ENCODE data around the gene HINFP. TPM values are rescaled to one million over a fixed set of nuclear protein-coding genes. Genes with fewer than 3 reads are reported as not detected.

HINFP gene
- total RNA-seq, 1 donor from 2014 or later, result 18.3 TPM

DNA sequence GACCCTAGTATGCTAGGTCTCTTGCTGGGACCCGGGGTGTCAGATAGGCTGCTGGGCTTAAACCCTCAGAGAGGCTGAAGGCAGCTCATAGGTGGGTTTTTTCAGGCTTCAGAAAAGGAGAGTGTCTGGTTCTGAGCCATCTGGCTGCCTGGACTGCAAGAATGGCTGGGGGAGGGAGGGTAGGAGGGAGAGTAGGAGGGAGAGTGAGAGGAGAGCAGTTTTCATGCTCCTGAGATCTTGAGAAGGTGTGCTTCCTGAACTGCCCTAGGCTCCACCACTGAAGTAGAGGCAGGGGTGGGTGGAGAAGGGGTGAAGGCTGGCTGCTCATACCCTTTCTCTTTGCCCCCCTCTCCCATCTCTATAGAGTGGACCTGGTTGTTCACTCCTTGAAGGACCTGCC, 32.1 kb upstream of the HINFP start:
- Histone ChIP-seq H3K4me3 (ENCODE audit: low read length in 3 of 3) (no peak overlapping the region), H3K9me3 (ENCODE audit: control insufficient read depth in 3 of 3, low read length in 3 of 3) (no peaks in the 10 kb centered on the region), H3K9ac (ENCODE audit: low read depth in 1 of 3, low read length in 3 of 3) (no peak overlapping the region), H3K27me3 (ENCODE audit: control insufficient read depth in 3 of 3, insufficient read depth in 3 of 3, low read length in 3 of 3) (no peaks in the 10 kb centered on the region), H3K4me1 (ENCODE audit: control insufficient read depth in 3 of 3, insufficient read depth in 3 of 3, low read length in 3 of 3) (peaks cover 31 to 46% (median 33%) of the 10 kb centered on the region in 3 donors), H3K36me3 (ENCODE audit: control insufficient read depth in 3 of 3, insufficient read depth in 3 of 3, low read length in 3 of 3) (peaks cover 21 to 28% (median 27%) of the 10 kb centered on the region in 3 donors), H3K27ac (ENCODE audit: low read depth, low read length) (no peak overlapping the region)

DNA sequence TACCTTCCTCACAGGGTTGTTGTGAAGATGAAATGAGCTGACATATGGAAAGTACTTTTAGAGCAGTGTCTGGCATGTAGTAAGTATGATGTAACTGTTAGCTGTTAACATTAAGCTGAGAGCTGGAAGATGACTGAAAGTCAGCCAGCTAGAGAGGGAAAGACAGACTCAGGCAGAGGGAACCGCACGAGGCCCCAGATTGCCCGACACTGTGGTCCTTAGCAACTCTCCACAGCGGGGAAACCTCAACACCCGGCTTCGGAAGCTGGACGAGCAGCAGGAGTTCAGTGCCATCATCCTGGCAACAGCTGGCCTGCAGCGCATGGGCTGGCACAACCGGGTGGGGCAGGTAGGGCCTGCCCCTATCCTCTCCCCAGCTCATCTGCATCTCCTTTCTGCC, 30.2 kb upstream of the HINFP start:
- no peak overlapping the region for H3K27ac ChIP-seq (ENCODE audit: low read depth, low read length)
- H3K36me3 ChIP-seq (ENCODE audit: control insufficient read depth in 3 of 3, insufficient read depth in 3 of 3, low read length in 3 of 3), result peaks cover 21 to 28% (median 27%) of the 10 kb centered on the region in 3 donors
- H3K27me3 ChIP-seq (ENCODE audit: control insufficient read depth in 3 of 3, insufficient read depth in 3 of 3, low read length in 3 of 3), result no peaks in the 10 kb centered on the region
- peaks cover 23 to 39% (median 26%) of the 10 kb centered on the region in 3 donors for H3K4me1 ChIP-seq (ENCODE audit: control insufficient read depth in 3 of 3, insufficient read depth in 3 of 3, low read length in 3 of 3)
- H3K4me3 ChIP-seq (ENCODE audit: low read length in 3 of 3), result no peak overlapping the region
- no peak overlapping the region for H3K9ac ChIP-seq (ENCODE audit: low read depth in 1 of 3, low read length in 3 of 3)
- H3K9me3 ChIP-seq (ENCODE audit: control insufficient read depth in 3 of 3, low read length in 3 of 3), result no peaks in the 10 kb centered on the region

DNA sequence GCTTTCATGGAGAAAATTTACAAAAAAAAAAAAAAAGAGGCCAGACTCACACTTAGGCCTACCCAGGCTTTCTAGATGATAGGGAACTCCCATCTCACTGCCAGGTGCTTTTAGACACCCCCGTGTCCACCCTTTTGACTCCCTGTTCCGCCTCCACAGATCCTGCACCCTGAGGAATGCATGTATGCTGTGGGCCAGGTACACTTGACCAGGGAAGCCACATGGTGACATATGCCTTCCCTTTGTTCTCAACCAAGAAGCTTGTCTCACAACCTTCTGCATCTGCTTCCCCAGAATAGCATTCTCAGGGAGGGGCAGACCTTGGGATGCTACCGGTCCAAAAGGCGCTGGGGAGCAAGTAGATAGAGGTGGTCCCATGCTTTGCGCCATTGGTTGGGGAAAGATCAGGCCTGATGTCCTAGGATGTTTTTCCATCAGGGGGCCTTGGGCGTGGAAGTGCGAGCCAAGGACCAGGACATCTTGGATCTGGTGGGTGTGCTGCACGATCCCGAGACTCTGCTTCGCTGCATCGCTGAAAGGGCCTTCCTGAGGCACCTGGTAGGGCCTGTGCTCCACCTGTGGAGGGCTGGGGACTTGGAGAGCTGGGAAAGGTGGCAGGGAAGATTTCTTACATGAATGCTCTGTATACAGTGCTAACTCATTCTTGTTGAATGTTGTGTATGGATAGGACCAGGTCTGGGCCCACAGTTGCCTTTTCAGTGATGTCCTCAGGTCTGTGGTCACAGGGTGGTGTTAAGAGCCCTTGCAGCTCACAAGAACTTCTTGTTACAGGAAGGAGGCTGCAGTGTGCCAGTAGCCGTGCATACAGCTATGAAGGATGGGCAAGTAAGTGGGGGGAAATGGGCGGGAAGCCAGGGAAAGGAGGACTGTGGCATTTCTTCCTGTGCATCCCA, 29.2 kb upstream of the HINFP start:
- Histone ChIP-seq H3K9me3 (ENCODE audit: control insufficient read depth in 3 of 3, low read length in 3 of 3) (no peaks in the 10 kb centered on the region), H3K27ac (ENCODE audit: low read depth, low read length) (no peak overlapping the region), H3K27me3 (ENCODE audit: control insufficient read depth in 3 of 3, insufficient read depth in 3 of 3, low read length in 3 of 3) (no peaks in the 10 kb centered on the region), H3K4me1 (ENCODE audit: control insufficient read depth in 3 of 3, insufficient read depth in 3 of 3, low read length in 3 of 3) (peaks cover 23 to 37% (median 25%) of the 10 kb centered on the region in 3 donors), H3K36me3 (ENCODE audit: control insufficient read depth in 3 of 3, insufficient read depth in 3 of 3, low read length in 3 of 3) (peaks cover 26 to 37% (median 36%) of the 10 kb centered on the region in 3 donors), H3K4me3 (ENCODE audit: low read length in 3 of 3) (no peak overlapping the region), H3K9ac (ENCODE audit: low read depth in 1 of 3, low read length in 3 of 3) (peak overlapping the region in 2 of 3 donors; percentile 47)

DNA sequence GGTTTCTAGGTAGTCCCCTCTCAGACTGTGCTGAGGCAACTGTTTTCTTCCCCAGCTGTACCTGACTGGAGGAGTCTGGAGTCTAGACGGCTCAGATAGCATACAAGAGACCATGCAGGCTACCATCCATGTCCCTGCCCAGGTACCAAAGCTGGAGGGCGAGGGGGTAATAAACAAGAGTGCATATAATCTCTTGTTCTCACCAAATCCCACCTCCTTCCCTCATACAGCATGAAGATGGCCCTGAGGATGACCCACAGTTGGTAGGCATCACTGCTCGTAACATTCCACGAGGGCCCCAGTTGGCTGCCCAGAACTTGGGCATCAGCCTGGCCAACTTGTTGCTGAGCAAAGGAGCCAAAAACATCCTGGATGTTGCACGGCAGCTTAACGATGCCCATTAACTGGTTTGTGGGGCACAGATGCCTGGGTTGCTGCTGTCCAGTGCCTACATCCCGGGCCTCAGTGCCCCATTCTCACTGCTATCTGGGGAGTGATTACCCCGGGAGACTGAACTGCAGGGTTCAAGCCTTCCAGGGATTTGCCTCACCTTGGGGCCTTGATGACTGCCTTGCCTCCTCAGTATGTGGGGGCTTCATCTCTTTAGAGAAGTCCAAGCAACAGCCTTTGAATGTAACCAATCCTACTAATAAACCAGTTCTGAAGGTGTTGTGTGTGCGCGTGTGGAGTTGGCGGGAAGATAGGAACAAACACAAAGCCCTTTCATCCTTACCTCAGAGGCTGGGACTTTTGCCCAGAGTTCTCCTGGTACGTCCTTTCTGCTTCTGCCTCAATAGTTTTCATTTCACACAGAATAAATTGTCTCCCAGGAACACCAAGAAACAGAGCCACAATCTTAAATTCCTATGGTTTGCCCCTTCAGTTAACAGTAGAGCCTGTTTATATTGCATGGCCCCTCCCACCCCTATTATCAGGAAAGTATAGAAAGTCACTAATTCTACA, 28.2 kb upstream of the HINFP start:
- Histone ChIP-seq H3K9ac (ENCODE audit: low read depth in 1 of 3, low read length in 3 of 3) (peak overlapping the region; percentile 83 to 85 (median 84)), H3K27me3 (ENCODE audit: control insufficient read depth in 3 of 3, insufficient read depth in 3 of 3, low read length in 3 of 3) (no peaks in the 10 kb centered on the region), H3K4me1 (ENCODE audit: control insufficient read depth in 3 of 3, insufficient read depth in 3 of 3, low read length in 3 of 3) (peaks cover 23 to 28% (median 25%) of the 10 kb centered on the region in 3 donors), H3K4me3 (ENCODE audit: low read length in 3 of 3) (peak overlapping the region; percentile 77 to 88 (median 88)), H3K27ac (ENCODE audit: low read depth, low read length) (peak overlapping the region; percentile 88), H3K36me3 (ENCODE audit: control insufficient read depth in 3 of 3, insufficient read depth in 3 of 3, low read length in 3 of 3) (peaks cover 36 to 46% (median 45%) of the 10 kb centered on the region in 3 donors), H3K9me3 (ENCODE audit: control insufficient read depth in 3 of 3, low read length in 3 of 3) (no peaks in the 10 kb centered on the region)

DNA sequence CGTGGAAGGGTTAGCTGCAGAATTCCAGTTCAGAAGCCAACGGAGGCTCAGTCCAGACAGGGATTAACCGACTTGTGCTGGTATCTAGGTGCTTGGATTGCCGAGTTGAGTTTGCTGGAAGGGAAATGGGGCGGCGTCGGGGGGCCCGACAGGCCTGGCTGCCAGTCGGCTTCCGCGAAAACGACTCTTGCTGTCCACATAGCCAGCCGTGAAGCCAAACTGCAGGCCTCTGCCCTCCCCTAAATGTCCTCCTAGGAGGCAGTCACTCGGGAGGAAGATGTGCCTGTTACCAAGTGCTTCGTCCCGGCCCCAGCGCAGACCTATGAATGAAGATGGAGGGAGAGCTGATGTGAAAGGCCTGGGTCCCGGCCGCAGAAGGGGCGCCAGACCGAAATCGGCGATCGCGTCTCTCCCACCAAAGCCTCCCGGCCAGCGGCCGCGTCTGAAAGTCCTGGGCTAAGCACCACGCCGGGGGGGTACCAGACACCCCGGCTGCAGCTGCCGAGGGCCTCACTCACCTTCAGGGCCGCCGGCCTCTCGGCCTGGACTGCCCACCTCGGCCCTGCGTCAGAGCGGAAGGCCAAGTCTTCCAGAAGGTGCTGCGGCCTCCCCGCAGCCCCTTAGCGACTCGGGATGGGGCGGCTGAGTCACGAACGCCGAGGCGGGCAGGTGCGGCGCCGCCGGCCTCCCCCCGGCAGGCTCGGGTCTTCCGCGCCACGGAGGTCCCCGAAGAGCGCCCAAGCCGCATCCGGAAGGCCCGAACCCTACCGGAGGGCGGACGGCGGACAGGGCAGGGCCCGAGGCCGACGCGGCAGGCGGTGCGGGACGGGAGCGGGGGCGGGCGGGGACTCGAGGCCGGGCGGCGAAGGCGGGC, 27.2 kb upstream of the HINFP start:
- peaks cover 37 to 51% (median 48%) of the 10 kb centered on the region in 3 donors for H3K36me3 ChIP-seq (ENCODE audit: control insufficient read depth in 3 of 3, insufficient read depth in 3 of 3, low read length in 3 of 3)
- H3K27me3 ChIP-seq (ENCODE audit: control insufficient read depth in 3 of 3, insufficient read depth in 3 of 3, low read length in 3 of 3), result no peaks in the 10 kb centered on the region

DNA sequence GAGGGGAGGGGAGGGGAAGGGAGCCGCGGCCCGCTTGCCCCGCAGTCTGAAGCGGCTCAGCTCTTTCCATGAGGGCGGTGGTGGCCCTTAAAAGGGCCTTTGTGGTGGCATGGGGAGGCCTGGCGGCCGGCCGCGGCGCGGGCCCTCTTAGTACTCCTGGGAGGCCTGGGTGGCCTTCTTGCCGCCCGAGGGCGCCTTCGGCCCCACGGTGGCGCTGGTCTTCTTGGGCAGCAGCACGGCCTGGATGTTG, 26.6 kb upstream of the HINFP start:
- peak overlapping the region; percentile 75 to 88 (median 88) for H3K4me3 ChIP-seq (ENCODE audit: low read length in 3 of 3)
- H3K9me3 ChIP-seq (ENCODE audit: control insufficient read depth in 3 of 3, low read length in 3 of 3), result no peaks in the 10 kb centered on the region
- peak overlapping the region; percentile 83 to 85 (median 84) for H3K9ac ChIP-seq (ENCODE audit: low read depth in 1 of 3, low read length in 3 of 3)
- H3K36me3 ChIP-seq (ENCODE audit: control insufficient read depth in 3 of 3, insufficient read depth in 3 of 3, low read length in 3 of 3), result peaks cover 37 to 46% (median 45%) of the 10 kb centered on the region in 3 donors
- H3K4me1 ChIP-seq (ENCODE audit: control insufficient read depth in 3 of 3, insufficient read depth in 3 of 3, low read length in 3 of 3), result peaks cover 23 to 28% (median 25%) of the 10 kb centered on the region in 3 donors
- peak overlapping the region; percentile 88 for H3K27ac ChIP-seq (ENCODE audit: low read depth, low read length)
- H3K27me3 ChIP-seq (ENCODE audit: control insufficient read depth in 3 of 3, insufficient read depth in 3 of 3, low read length in 3 of 3), result no peaks in the 10 kb centered on the region

More for the DNA sequence above, 27.2 kb upstream of the HINFP start:
- H3K4me1 ChIP-seq (ENCODE audit: control insufficient read depth in 3 of 3, insufficient read depth in 3 of 3, low read length in 3 of 3), result peaks cover 23 to 28% (median 25%) of the 10 kb centered on the region in 3 donors
- peak overlapping the region; percentile 77 to 88 (median 88) for H3K4me3 ChIP-seq (ENCODE audit: low read length in 3 of 3)
- H3K9ac ChIP-seq (ENCODE audit: low read depth in 1 of 3, low read length in 3 of 3), result peak overlapping the region; percentile 83 to 85 (median 84)
- peak overlapping the region; percentile 88 for H3K27ac ChIP-seq (ENCODE audit: low read depth, low read length)
- H3K9me3 ChIP-seq (ENCODE audit: control insufficient read depth in 3 of 3, low read length in 3 of 3), result no peaks in the 10 kb centered on the region

DNA sequence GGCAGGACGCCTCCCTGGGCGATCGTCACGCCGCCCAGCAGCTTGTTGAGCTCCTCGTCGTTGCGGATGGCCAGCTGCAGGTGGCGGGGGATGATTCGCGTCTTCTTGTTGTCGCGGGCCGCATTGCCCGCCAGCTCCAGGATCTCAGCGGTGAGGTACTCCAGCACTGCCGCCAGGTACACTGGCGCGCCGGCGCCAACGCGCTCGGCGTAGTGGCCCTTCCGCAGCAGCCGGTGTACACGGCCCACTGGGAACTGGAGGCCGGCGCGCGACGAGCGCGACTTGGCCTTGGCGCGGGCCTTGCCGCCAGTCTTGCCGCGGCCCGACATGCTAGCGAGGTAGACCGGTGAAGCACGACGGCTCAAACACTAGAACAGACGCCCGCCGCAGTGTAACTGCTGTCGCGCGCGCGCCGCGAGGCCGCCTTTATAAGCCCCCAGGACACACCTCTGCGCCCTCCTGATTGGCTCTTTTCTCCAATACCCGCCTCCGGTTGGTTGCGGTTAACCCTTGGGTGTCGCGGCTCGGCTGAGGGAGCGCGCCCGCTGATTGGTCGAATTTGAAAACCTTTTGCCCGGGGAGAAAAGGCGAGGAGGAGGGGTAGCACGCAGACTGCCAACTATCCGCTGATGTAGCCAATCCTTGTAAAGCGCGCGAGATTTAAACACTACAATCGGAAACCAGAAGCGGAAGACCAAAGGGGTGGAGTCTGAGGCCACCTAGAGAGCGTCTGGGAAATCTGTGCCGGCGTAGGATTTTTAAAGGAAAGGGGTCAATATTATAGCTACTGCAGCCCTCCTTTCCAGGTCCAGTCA, 26.1 kb upstream of the HINFP start:
- Histone ChIP-seq H3K9ac (ENCODE audit: low read depth in 1 of 3, low read length in 3 of 3) (peak overlapping the region; percentile 83 to 85 (median 84)), H3K36me3 (ENCODE audit: control insufficient read depth in 3 of 3, insufficient read depth in 3 of 3, low read length in 3 of 3) (peaks cover 33 to 41% (median 40%) of the 10 kb centered on the region in 3 donors), H3K4me1 (ENCODE audit: control insufficient read depth in 3 of 3, insufficient read depth in 3 of 3, low read length in 3 of 3) (peaks cover 25 to 31% (median 27%) of the 10 kb centered on the region in 3 donors), H3K9me3 (ENCODE audit: control insufficient read depth in 3 of 3, low read length in 3 of 3) (no peaks in the 10 kb centered on the region), H3K27ac (ENCODE audit: low read depth, low read length) (peak overlapping the region; percentile 88), H3K4me3 (ENCODE audit: low read length in 3 of 3) (peak overlapping the region; percentile 75 to 88 (median 88)), H3K27me3 (ENCODE audit: control insufficient read depth in 3 of 3, insufficient read depth in 3 of 3, low read length in 3 of 3) (no peaks in the 10 kb centered on the region)

DNA sequence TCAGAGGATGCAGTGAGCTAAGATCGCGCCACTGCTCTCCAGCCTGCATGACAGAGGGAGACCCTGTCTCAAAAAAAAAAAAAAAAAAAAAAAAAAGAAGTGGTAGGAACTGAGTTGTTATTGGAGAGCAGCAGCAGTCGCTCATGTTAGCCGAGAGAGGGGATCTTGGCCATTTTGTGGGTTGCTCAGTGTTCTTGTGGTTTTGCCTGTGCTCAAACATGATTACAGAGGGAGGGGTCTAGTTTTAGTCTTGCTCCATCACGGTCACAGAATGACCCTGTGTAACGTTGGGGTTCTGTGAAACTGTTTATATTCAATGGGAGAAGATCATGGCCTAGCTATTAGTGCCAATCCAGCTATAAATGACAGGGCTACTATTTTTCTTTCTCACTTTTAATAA, 21.7 kb upstream of the HINFP start:
- Histone ChIP-seq H3K4me3 (ENCODE audit: low read length in 3 of 3) (no peak overlapping the region), H3K36me3 (ENCODE audit: control insufficient read depth in 3 of 3, insufficient read depth in 3 of 3, low read length in 3 of 3) (peaks cover 16 to 25% (median 21%) of the 10 kb centered on the region in 3 donors), H3K9ac (ENCODE audit: low read depth in 1 of 3, low read length in 3 of 3) (no peak overlapping the region), H3K27ac (ENCODE audit: low read depth, low read length) (no peak overlapping the region), H3K27me3 (ENCODE audit: control insufficient read depth in 3 of 3, insufficient read depth in 3 of 3, low read length in 3 of 3) (no peaks in the 10 kb centered on the region), H3K4me1 (ENCODE audit: control insufficient read depth in 3 of 3, insufficient read depth in 3 of 3, low read length in 3 of 3) (peaks cover 28 to 46% (median 33%) of the 10 kb centered on the region in 3 donors), H3K9me3 (ENCODE audit: control insufficient read depth in 3 of 3, low read length in 3 of 3) (no peaks in the 10 kb centered on the region)
